Peyer's patch (tissue), 4 donors: ENCODE measurements around the gene TIMM8A. TPM values are rescaled to one million over a fixed set of nuclear protein-coding genes. Genes with fewer than 3 reads are reported as not detected.

Experiments used
- DNase-seq, 3 donors: peaks; one replicate each; pipeline ENCODE4 v3.0.0-alpha.2; 2017 to 2019
- H3K27ac ChIP-seq, 4 donors: fragments of 200-600 bp; sonication (generic); one replicate each; pipeline ENCODE4 v1.5.1; 2016 to 2019
- H3K27me3 ChIP-seq, 2 donors: fragments of 200-600 bp; sonication (generic); one replicate each; pipeline ENCODE4 v1.5.1; 2019
- H3K36me3 ChIP-seq, 3 donors: fragments of 200-600 bp; sonication (generic); one replicate each; pipeline ENCODE4 v1.5.1; 2016 to 2019
- H3K4me1 ChIP-seq, 4 donors: fragments of 200-600 bp; sonication (generic); one replicate each; pipeline ENCODE4 v1.5.1; 2016 to 2019
- H3K4me3 ChIP-seq, 4 donors: fragments of 200-600 bp; sonication (generic); 1 replicate in 3 of 4; 2 replicates in 1 of 4; pipeline ENCODE4 v1.5.1; 2016 to 2019; ENCODE audit warnings: mild to moderate bottlenecking in 1 of 4
- H3K9me3 ChIP-seq, 4 donors: fragments of 200-600 bp; sonication (generic); one replicate each; pipeline ENCODE4 v1.5.1; 2016 to 2019; ENCODE audit warnings: mild to moderate bottlenecking in 1 of 4
- CTCF ChIP-seq, 6 experiments: fragments of 450-650 bp in 4 of 6; fragments of 200-600 bp in 2 of 6; sonication (generic) in 1 of 6; IDR thresholded peaks; one replicate each; pipeline ENCODE4 v1.5.1; 2017 to 2019; ENCODE audit warnings: antibody characterized with exemption in 6 of 6, mild to moderate bottlenecking in 3 of 6, moderate library complexity in 1 of 6
- POLR2A ChIP-seq, 2 donors: fragments of 450-650 bp; IDR thresholded peaks; one replicate each; pipeline ENCODE4 v1.5.1; 2017; ENCODE audit warnings: antibody characterized with exemption in 2 of 2, mild to moderate bottlenecking in 2 of 2, moderate library complexity in 2 of 2
- total RNA-seq, 4 donors: library from RNA; depleted of rRNA; stranded (reverse); fragments of >200 nt; gene quantifications; one replicate each; pipeline ENCODE4 v1.1.0, GENCODE V29; 2016

Gene TIMM8A
- 10 to 100 TPM in 2 of 4 donors, 1 to 10 TPM in 2; 5.2 to 11.6 (median 10.1) TPM for total RNA-seq

GRCh38 chrX:101348452-101349192, at the start of gene TIMM8A:
Gene TIMM8A, minus strand, starts transcription at chrX:101348742. Its CDS starts 78 bp downstream, at chrX:101348664.
- Histone ChIP-seq H3K4me1 (no peaks in the 10 kb centered on the region), H3K9me3 (no peaks in the 10 kb centered on the region), H3K27me3 (no peaks in the 10 kb centered on the region), H3K4me3 (peak within 1 kb of the TSS; percentile 52 to 78 (median 62)), H3K36me3 (no peaks in the 10 kb centered on the region), H3K27ac (peak within 1 kb of the TSS; percentile 71 to 86 (median 84))
- DNase-seq = peak; percentile 78 to 90 (median 86)
- TF ChIP-seq CTCF (IDR thresholded peaks at IDR 0.05) (no peak), POLR2A (IDR thresholded peaks at IDR 0.05) (peak; percentile 38 to 60)

DNA sequence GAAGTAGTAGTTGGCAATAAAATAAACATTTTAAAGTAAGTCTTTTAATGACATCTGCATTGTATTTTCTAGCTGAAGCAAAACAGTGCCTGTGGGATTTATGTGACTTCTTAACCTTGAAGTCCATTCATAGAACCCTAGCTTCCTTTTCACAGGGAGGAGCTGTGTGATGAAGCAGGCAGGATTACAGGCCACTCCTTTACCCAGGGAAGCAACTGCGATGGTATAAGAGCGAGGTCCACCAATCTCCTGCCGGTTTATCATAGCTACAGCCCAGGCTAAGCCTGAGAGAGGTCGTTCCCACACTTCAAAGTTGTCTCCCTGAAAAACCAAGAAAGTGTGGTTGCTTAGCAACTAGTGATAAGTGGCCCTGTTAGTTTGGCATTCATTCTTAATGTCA, 49.2 kb upstream of the TIMM8A start:
- Histone ChIP-seq H3K4me3 (no peak overlapping the region), H3K36me3 (no peaks in the 10 kb centered on the region), H3K27me3 (no peaks in the 10 kb centered on the region), H3K9me3 (no peaks in the 10 kb centered on the region), H3K4me1 (no peaks in the 10 kb centered on the region), H3K27ac (no peak overlapping the region)
- no peak for DNase-seq
- no peak for TF ChIP-seq POLR2A (IDR thresholded peaks at IDR 0.05)
- TF ChIP-seq CTCF (IDR thresholded peaks at IDR 0.05) = no peak

DNA sequence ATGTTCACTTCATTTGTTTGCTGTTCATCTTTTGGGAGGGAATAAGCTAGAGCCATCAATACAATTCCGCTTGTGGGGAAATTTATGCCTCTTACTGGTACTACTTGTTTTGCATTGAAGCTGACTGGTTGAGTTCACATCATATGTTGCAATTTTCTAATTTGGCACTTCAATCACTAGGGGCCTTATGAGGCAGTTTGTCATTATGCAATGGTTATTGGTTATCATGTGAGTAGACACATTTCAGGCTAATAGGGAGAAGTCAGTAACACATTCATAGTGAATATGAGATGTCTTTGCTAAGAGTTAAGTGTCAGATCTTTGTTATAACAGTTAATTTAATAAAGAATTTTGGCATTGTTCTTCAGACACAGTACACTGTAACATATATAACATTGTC, 47.2 kb upstream of the TIMM8A start:
- Histone ChIP-seq H3K9me3 (no peaks in the 10 kb centered on the region), H3K27me3 (no peaks in the 10 kb centered on the region), H3K36me3 (no peaks in the 10 kb centered on the region), H3K4me1 (no peaks in the 10 kb centered on the region), H3K27ac (no peak overlapping the region), H3K4me3 (no peak overlapping the region)
- DNase-seq = no peak
- TF ChIP-seq POLR2A (IDR thresholded peaks at IDR 0.05) = no peak
- TF ChIP-seq CTCF (IDR thresholded peaks at IDR 0.05) = no peak

- no peak for DNase-seq
- H3K27me3 ChIP-seq = no peaks in the 10 kb centered on the region
- TF ChIP-seq POLR2A (IDR thresholded peaks at IDR 0.05) = no peak
- no peak for TF ChIP-seq CTCF (IDR thresholded peaks at IDR 0.05)
- H3K36me3 ChIP-seq = no peaks in the 10 kb centered on the region
- H3K9me3 ChIP-seq = no peaks in the 10 kb centered on the region
- H3K4me1 ChIP-seq = no peaks in the 10 kb centered on the region
- H3K4me3 ChIP-seq = no peak overlapping the region
- no peak overlapping the region for H3K27ac ChIP-seq
These were observed 45.8 kb upstream of the TIMM8A start for GRCh38 chrX:101394372-101394771.

DNA sequence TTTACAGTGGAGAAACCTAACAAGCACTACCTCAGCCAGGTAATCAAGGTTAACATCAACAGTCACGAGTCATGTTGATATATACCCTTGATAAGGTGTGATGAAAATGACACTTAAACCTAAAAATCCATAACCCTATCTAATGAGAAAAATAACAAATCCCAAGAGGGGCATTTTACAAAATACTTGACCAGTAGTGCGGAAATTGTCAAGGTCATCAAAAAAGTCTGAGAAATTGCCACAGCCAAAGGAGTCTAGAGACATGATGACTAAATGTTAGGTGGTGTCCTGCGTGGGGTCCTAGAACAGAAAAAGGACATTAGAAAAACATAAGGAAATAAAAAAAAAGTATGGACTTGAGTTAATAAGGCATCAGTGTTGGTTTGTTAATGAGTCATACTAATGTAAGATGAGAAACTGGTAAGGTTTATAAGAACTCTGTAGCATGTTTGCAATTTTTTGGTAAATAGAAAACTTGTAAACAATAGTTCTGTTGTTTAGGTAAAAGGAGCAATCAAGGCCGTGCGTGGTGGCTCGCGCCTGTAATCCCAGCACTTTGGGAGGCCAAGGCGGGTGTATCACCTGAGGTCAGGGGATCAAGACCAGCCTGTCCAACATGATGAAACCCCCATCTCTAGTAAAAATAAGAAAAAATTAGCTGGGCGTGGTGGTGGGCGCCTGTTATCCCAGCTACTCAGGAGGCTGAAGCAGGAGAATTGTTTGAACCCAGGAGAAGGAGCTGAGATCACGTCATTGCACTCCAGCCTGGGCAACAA, 45.2 kb upstream of the TIMM8A start:
- H3K27me3 ChIP-seq = no peaks in the 10 kb centered on the region
- no peak for DNase-seq

More for the DNA sequence above, 45.2 kb upstream of the TIMM8A start:
- Histone ChIP-seq H3K9me3 (no peaks in the 10 kb centered on the region), H3K27ac (no peak overlapping the region), H3K4me3 (no peak overlapping the region), H3K4me1 (no peaks in the 10 kb centered on the region), H3K36me3 (no peaks in the 10 kb centered on the region)
- no peak for TF ChIP-seq POLR2A (IDR thresholded peaks at IDR 0.05)
- no peak for TF ChIP-seq CTCF (IDR thresholded peaks at IDR 0.05)
